H9 (cell line): ENCODE data around the gene CLIC6. TPM values are rescaled to one million over a fixed set of nuclear protein-coding genes. Genes with fewer than 3 reads are reported as not detected.

Experiments used
- DNase-seq: peaks from one replicate; pipeline ENCODE4 v3.0.0-alpha.2; 2017
- H2AFZ ChIP-seq: one replicate; pipeline ENCODE4 v1.6.1; 2013; ENCODE audit warnings: mild to moderate bottlenecking, low read length, control low read depth, moderate library complexity
- H2AK5ac ChIP-seq: 2 replicates; pipeline ENCODE4 v1.6.1; 2013; ENCODE audit warnings: low read length, control low read depth, mixed read lengths; ENCODE audit not compliant: insufficient read length
- H2BK120ac ChIP-seq: one replicate; pipeline ENCODE4 v1.6.1; 2013; ENCODE audit warnings: low read depth, mild to moderate bottlenecking, low read length, control low read depth, inconsistent platforms; ENCODE audit not compliant: poor library complexity, severe bottlenecking
- H2BK12ac ChIP-seq: 2 replicates; pipeline ENCODE4 v1.6.1; 2013; ENCODE audit warnings: low read length, control low read depth, mixed read lengths, low read depth; ENCODE audit not compliant: insufficient read length
- H2BK15ac ChIP-seq: 2 replicates; pipeline ENCODE4 v1.6.1; 2013; ENCODE audit warnings: low read depth, low read length, control low read depth
- H2BK20ac ChIP-seq: one replicate; pipeline ENCODE4 v1.6.1; 2013; ENCODE audit warnings: low read depth, mild to moderate bottlenecking, low read length, control low read depth, inconsistent platforms; ENCODE audit not compliant: poor library complexity, severe bottlenecking
- H2BK5ac ChIP-seq: 2 replicates; pipeline ENCODE4 v1.6.1; 2013; ENCODE audit warnings: low read length, control low read depth, mixed read lengths; ENCODE audit not compliant: insufficient read length
- H3K14ac ChIP-seq: 2 replicates; pipeline ENCODE4 v1.6.1; 2013; ENCODE audit warnings: low read length, control low read depth; ENCODE audit not compliant: insufficient read depth
- H3K18ac ChIP-seq: 2 replicates; pipeline ENCODE4 v1.6.1; 2013; ENCODE audit warnings: low read depth, mild to moderate bottlenecking, mixed read lengths, low read length, control low read depth; ENCODE audit not compliant: insufficient read length
- H3K23ac ChIP-seq: 2 replicates; pipeline ENCODE4 v1.6.1; 2013; ENCODE audit warnings: low read length, control low read depth, mixed read lengths, low read depth; ENCODE audit not compliant: insufficient read length
- H3K23me2 ChIP-seq: 2 replicates; pipeline ENCODE4 v1.6.1; 2013; ENCODE audit warnings: low read depth, mild to moderate bottlenecking, mixed read lengths, low read length, control low read depth; ENCODE audit not compliant: insufficient read length, poor library complexity, severe bottlenecking
- H3K27ac ChIP-seq: 2 replicates; pipeline ENCODE4 v1.5.1; 2013; ENCODE audit warnings: low read length, control low read depth, mixed read lengths, low read depth; ENCODE audit not compliant: insufficient read length
- H3K27me3 ChIP-seq: 2 replicates; pipeline ENCODE4 v1.6.1; 2013; ENCODE audit warnings: low read length, control low read depth, inconsistent platforms; ENCODE audit not compliant: insufficient read depth
- H3K4ac ChIP-seq: 2 replicates; pipeline ENCODE4 v1.6.1; 2013; ENCODE audit warnings: low read depth, mild to moderate bottlenecking, control low read depth, inconsistent platforms, low read length, moderate library complexity
- H3K4me1 ChIP-seq: 2 replicates; pipeline ENCODE4 v1.6.1; 2013; ENCODE audit warnings: low read length, control low read depth, inconsistent platforms; ENCODE audit not compliant: insufficient read depth
- H3K4me2 ChIP-seq: 2 replicates; pipeline ENCODE4 v1.6.1; 2013; ENCODE audit warnings: low read length, control low read depth, mixed read lengths; ENCODE audit not compliant: insufficient read length, insufficient read depth
- H3K56ac ChIP-seq: 2 replicates; pipeline ENCODE4 v1.6.1; 2013; ENCODE audit warnings: low read depth, mild to moderate bottlenecking, mixed read lengths, low read length, control low read depth; ENCODE audit not compliant: insufficient read length
- H3K79me1 ChIP-seq: 2 replicates; pipeline ENCODE4 v1.6.1; 2013; ENCODE audit warnings: low read depth, mild to moderate bottlenecking, moderate library complexity, low read length, control low read depth, inconsistent platforms; ENCODE audit not compliant: insufficient read depth, poor library complexity, severe bottlenecking
- H3K79me2 ChIP-seq: 2 replicates; pipeline ENCODE4 v1.6.1; 2013; ENCODE audit warnings: low read length, control low read depth, inconsistent platforms; ENCODE audit not compliant: insufficient read depth
- H3K9ac ChIP-seq: 2 replicates; pipeline ENCODE4 v1.6.1; 2013; ENCODE audit warnings: low read length, control low read depth, mixed read lengths; ENCODE audit not compliant: insufficient read length; ENCODE audit errors: extremely low read depth
- H3K9me3 ChIP-seq: one replicate; pipeline ENCODE4 v1.6.1; 2013; ENCODE audit warnings: low read depth, low read length, inconsistent platforms; ENCODE audit not compliant: control insufficient read depth
- H3T11ph ChIP-seq: one replicate; pipeline ENCODE4 v1.6.1; 2013; ENCODE audit warnings: mild to moderate bottlenecking, low read length, control low read depth, inconsistent platforms
- H4K20me1 ChIP-seq: one replicate; pipeline ENCODE4 v1.6.1; 2013; ENCODE audit not compliant: control insufficient read depth, insufficient read length, insufficient read depth
- H4K5ac ChIP-seq: 2 replicates; pipeline ENCODE4 v1.6.1; 2013; ENCODE audit warnings: low read depth, mild to moderate bottlenecking, mixed read lengths, low read length, control low read depth; ENCODE audit not compliant: insufficient read length
- H4K8ac ChIP-seq: replicated peaks from 2 replicates; pipeline ENCODE4 v1.6.1; 2013; ENCODE audit warnings: low read length, control low read depth, mixed read lengths, low read depth; ENCODE audit not compliant: insufficient read length
- H4K91ac ChIP-seq: 2 replicates; pipeline ENCODE4 v1.6.1; 2013; ENCODE audit warnings: low read depth, mild to moderate bottlenecking, moderate library complexity, mixed read lengths, low read length, control low read depth; ENCODE audit not compliant: insufficient read length
- H3K27ac Mint-ChIP-seq, 3 experiments: 2 replicates in 2 of 3; 3 replicates in 1 of 3; pipeline ENCODE4 v1.8.0; 2020 to 2021; ENCODE audit warnings: mixed read lengths in 3 of 3, mild to moderate bottlenecking in 1 of 3, moderate library complexity in 1 of 3
- H3K27me3 Mint-ChIP-seq: 2 replicates; pipeline ENCODE4 v1.8.0; 2021; ENCODE audit warnings: low read depth, mild to moderate bottlenecking, moderate library complexity, mixed read lengths
- H3K36me3 Mint-ChIP-seq, 3 experiments: 2 replicates in 2 of 3; 3 replicates in 1 of 3; pipeline ENCODE4 v1.8.0; 2020 to 2021; ENCODE audit warnings: low read depth in 3 of 3, mixed read lengths in 3 of 3; ENCODE audit not compliant: insufficient read depth in 1 of 3
- H3K4me1 Mint-ChIP-seq, 2 experiments: 2 replicates each; pipeline ENCODE4 v1.8.0; 2020; ENCODE audit warnings: mixed read lengths in 2 of 2
- H3K4me3 Mint-ChIP-seq, 2 experiments: 2 replicates in 1 of 2; 3 replicates in 1 of 2; pipeline ENCODE4 v1.8.0; 2020 to 2021; ENCODE audit warnings: mild to moderate bottlenecking in 2 of 2, mixed read lengths in 2 of 2, moderate library complexity in 1 of 2
- H3K9me3 Mint-ChIP-seq, 2 experiments: 2 replicates in 1 of 2; 3 replicates in 1 of 2; pipeline ENCODE4 v1.8.0; 2020; ENCODE audit warnings: mild to moderate bottlenecking in 2 of 2, mixed read lengths in 2 of 2, moderate library complexity in 1 of 2
- WGBS: extraction: QIAGEN DNeasy Blood & Tissue Kit; methylation state at CpG from one replicate; pipeline ENCODE4 v1.1.7; 2013; ENCODE audit warnings: missing lambda C conversion rate, low lambda C conversion rate, mixed read lengths; ENCODE audit not compliant: insufficient read length; ENCODE audit errors: extremely low coverage; 5-methylcytosine and 5-hydroxymethylcytosine counted together
- total RNA-seq: library from RNA; stranded (reverse); gene quantifications from 2 replicates; pipeline ENCODE4 v1.2.1, GENCODE V29; 2021
- TF ChIP-seq, protein P1 (sequence below): fragments of 200-600 bp; sonication (generic); conservative IDR thresholded peaks from 3 replicates; pipeline ENCODE4 v1.8.0; 2021; ENCODE audit warnings: antibody characterized with exemption, mild to moderate bottlenecking

CLIC6 gene
- total RNA-seq, 1 experiment from 2014 or later = 1.3 TPM

DNA sequence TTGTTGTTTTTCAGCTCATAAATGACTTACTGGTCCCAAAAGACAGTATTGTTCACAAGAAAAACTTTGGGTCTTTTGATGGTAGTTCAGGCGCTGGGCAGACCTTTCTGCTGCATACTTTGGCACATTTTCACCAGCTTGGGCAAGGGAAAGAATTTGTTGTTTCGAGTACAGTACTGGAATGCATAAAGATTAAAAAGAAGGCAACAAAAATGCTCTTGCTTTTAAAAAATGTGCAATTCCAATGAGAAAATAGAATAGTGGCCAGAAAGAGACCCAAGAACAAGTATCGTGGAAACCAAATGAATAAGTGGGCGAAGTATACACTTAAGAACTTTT, 56.0 kb downstream of the CLIC6 start:
- no peak overlapping the region for H3K4me3 Mint-ChIP-seq
- Histone ChIP-seq H3K18ac (no peak overlapping the region), H3K23ac (no peak overlapping the region), H3T11ph (no peak overlapping the region), H3K79me1 (no peaks in the 10 kb centered on the region), H2BK12ac (no peak overlapping the region), H2AK5ac (no peak overlapping the region), H4K20me1 (no peaks in the 10 kb centered on the region), H3K9ac (no peak overlapping the region), H3K4me2 (no peak overlapping the region), H2AFZ (no peak overlapping the region), H3K9me3 (no peaks in the 10 kb centered on the region), H4K91ac (no peak overlapping the region), H4K5ac (no peak overlapping the region), H2BK5ac (no peak overlapping the region), H3K4ac (no peak overlapping the region), H2BK20ac (no peak overlapping the region), H3K14ac (no peak overlapping the region), H4K8ac (no peak overlapping the region), H3K27ac (no peak overlapping the region), H3K56ac (no peak overlapping the region), H3K79me2 (no peaks in the 10 kb centered on the region), H2BK15ac (no peak overlapping the region), H2BK120ac (no peak overlapping the region), H3K4me1 (no peaks in the 10 kb centered on the region), H3K23me2 (no peaks in the 10 kb centered on the region), H3K27me3 (no peaks in the 10 kb centered on the region)
- WGBS = no CpG with 5 or more reads among the region's 4 CpGs
- H3K9me3 Mint-ChIP-seq = no peaks in the 10 kb centered on the region
- no peak for DNase-seq
- H3K4me1 Mint-ChIP-seq = peaks cover 7 to 9% of the 10 kb centered on the region in 2 experiments
- TF ChIP-seq, protein P1, sequence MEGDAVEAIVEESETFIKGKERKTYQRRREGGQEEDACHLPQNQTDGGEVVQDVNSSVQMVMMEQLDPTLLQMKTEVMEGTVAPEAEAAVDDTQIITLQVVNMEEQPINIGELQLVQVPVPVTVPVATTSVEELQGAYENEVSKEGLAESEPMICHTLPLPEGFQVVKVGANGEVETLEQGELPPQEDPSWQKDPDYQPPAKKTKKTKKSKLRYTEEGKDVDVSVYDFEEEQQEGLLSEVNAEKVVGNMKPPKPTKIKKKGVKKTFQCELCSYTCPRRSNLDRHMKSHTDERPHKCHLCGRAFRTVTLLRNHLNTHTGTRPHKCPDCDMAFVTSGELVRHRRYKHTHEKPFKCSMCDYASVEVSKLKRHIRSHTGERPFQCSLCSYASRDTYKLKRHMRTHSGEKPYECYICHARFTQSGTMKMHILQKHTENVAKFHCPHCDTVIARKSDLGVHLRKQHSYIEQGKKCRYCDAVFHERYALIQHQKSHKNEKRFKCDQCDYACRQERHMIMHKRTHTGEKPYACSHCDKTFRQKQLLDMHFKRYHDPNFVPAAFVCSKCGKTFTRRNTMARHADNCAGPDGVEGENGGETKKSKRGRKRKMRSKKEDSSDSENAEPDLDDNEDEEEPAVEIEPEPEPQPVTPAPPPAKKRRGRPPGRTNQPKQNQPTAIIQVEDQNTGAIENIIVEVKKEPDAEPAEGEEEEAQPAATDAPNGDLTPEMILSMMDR = no peak
- H3K36me3 Mint-ChIP-seq = no peaks in the 10 kb centered on the region
- H3K27me3 Mint-ChIP-seq = peaks cover 4% of the 10 kb centered on the region; the same call in 1 of the 2 replicates
- H3K27ac Mint-ChIP-seq = no peak overlapping the region
